Activated naive CD4-positive, alpha-beta T cell treated with anti-CD3 and anti-CD28 coated beads, Interleukin-2, amount 10 ng/mL, durations not matched to agents 7 days and 5 days (primary cell): ENCODE data around the gene LOC101059915.
"Not testable (repeated sequence)": the region's sequence is repeated elsewhere in the genome, so short reads cannot be mapped to it uniquely, and the experiment has no call there.

Experiments used
- CTCF ChIA-PET: fragments of 350-600 bp; sonication (Branson Sonifier 250); formaldehyde crosslinking; loops from one replicate; lab custom pipeline; 2021; ENCODE audit warnings: antibody characterized with exemption; lab: Charles Lee
- DNase-seq: peaks from one replicate; pipeline ENCODE4 v3.0.0-alpha.2; 2020
- H3K27ac Mint-ChIP-seq: one replicate; pipeline ENCODE4 v1.8.0; 2021; ENCODE audit warnings: mild to moderate bottlenecking, moderate library complexity, mixed read lengths
- H3K27me3 Mint-ChIP-seq: one replicate; pipeline ENCODE4 v1.8.0; 2021; ENCODE audit warnings: mild to moderate bottlenecking, mixed read lengths
- H3K36me3 Mint-ChIP-seq: one replicate; pipeline ENCODE4 v1.8.0; 2021; ENCODE audit warnings: mixed read lengths
- H3K4me1 Mint-ChIP-seq: one replicate; pipeline ENCODE4 v1.8.0; 2021; ENCODE audit warnings: mixed read lengths
- H3K4me3 Mint-ChIP-seq: one replicate; pipeline ENCODE4 v1.8.0; 2021; ENCODE audit warnings: mild to moderate bottlenecking, moderate library complexity, mixed read lengths
- H3K9me3 Mint-ChIP-seq: one replicate; pipeline ENCODE4 v1.8.0; 2021; ENCODE audit warnings: mixed read lengths

The LOC101059915 gene

DNA sequence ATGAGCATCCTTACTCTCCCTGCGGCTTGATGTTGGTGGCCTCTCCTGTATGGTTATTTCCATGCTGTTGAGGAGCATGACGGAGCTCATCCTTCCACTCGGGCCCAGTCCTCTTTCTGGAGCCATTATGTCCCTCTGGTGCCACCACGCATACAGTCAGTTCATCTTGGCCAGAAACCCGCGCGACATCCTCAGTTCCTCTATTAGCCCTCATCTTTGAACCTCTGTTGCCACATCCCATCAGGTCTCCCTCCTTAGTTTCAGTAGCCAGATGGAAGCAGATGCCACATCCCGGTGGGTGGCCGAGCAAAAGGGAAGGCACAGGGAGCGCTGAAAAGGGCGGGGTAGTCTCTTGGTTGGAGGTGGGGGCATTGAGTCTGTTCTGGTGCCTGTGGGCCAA, 4.6 kb downstream of the LOC101059915 start:
- Mint-ChIP-seq H3K27ac (no peak overlapping the region), H3K27me3 (peaks cover 49% of the 10 kb centered on the region), H3K36me3 (no peaks in the 10 kb centered on the region), H3K4me3 (no peak overlapping the region), H3K9me3 (no peaks in the 10 kb centered on the region), H3K4me1 (peaks cover 20% of the 10 kb centered on the region)
- CTCF ChIA-PET: no interaction called here
- no peak for DNase-seq

- H3K4me1 Mint-ChIP-seq: peaks cover 14% of the 10 kb centered on the region
Observed at GRCh38 chrX:71675636-71676035, 8.3 kb downstream of the LOC101059915 start.

GRCh38 chrX:71676068-71676795, 8.9 kb downstream of the LOC101059915 start:
- H3K4me3 Mint-ChIP-seq, H3K9me3 Mint-ChIP-seq, DNase-seq, H3K27ac Mint-ChIP-seq, H3K36me3 Mint-ChIP-seq, H3K4me1 Mint-ChIP-seq, CTCF ChIA-PET: not testable (repeated sequence)
- peaks cover 38% of the 10 kb centered on the region for H3K27me3 Mint-ChIP-seq

More at GRCh38 chrX:71675636-71676035, 8.3 kb downstream of the LOC101059915 start:
- H3K4me3 Mint-ChIP-seq, DNase-seq, H3K27ac Mint-ChIP-seq, H3K36me3 Mint-ChIP-seq, CTCF ChIA-PET, H3K9me3 Mint-ChIP-seq: not testable (repeated sequence)
- H3K27me3 Mint-ChIP-seq: peaks cover 41% of the 10 kb centered on the region

DNA sequence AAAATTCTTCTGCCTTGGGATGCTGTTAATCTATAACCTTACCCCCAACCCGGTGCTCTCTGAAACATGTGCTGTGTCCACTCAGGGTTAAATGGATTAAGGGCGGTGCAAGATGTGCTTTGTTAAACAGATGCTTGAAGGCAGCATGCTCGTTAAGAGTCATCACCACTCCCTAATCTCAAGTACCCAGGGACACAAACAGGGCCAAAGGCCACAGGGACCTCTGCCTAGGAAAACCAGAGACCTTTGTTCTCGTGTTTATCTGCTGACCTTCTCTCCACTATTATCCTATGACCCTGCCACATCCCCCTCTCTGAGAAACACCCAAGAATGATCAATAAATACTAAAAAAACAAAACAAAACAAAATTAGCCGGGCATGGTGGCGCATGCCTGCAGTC, 9.8 kb downstream of the LOC101059915 start:
- H3K36me3 Mint-ChIP-seq, DNase-seq, H3K4me1 Mint-ChIP-seq, H3K4me3 Mint-ChIP-seq, H3K27ac Mint-ChIP-seq, H3K9me3 Mint-ChIP-seq, CTCF ChIA-PET: not testable (repeated sequence)
- H3K27me3 Mint-ChIP-seq: peaks cover 28% of the 10 kb centered on the region

DNA sequence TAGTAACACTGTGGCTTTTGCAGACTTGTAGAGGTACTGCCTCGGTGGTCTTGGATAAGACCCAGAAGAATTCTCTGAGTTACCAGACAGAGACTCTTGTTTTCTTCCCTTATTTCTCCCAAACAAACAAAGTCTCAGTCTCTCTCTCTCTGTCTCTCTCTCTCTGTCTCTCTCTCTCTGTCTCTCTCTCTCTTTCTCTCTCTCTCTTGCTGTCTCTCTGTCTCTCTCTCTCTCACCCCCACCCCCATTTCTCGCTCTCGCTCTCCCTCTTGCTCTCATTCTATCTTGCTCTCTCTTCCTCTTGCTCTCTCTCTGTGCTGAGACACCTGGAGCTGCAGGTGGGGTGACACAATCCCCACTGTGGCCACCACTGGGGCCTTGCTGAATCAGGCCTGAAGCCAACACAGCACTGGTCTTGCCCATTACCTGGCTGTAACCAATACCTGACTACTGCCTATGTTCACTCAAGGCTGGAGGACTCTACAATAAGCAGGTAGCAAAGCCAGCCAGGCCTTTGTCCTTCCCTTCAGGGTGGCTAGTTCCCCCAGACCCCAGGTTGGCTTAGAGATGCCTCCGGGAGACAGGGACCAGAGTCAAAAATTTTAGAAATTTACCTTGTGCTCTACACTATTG, 12.3 kb downstream of the LOC101059915 start:
- Mint-ChIP-seq H3K4me3 (no peak overlapping the region), H3K27me3 (peaks cover 18% of the 10 kb centered on the region), H3K27ac (no peak overlapping the region), H3K4me1 (no peaks in the 10 kb centered on the region), H3K9me3 (no peaks in the 10 kb centered on the region), H3K36me3 (no peaks in the 10 kb centered on the region)
- CTCF ChIA-PET: interaction anchor here (1.5 kb wide), 1 partner anchor 10 kb away, joined by 4 read pairs; no protein-coding TSS in a partner anchor
- DNase-seq: no peak

DNA sequence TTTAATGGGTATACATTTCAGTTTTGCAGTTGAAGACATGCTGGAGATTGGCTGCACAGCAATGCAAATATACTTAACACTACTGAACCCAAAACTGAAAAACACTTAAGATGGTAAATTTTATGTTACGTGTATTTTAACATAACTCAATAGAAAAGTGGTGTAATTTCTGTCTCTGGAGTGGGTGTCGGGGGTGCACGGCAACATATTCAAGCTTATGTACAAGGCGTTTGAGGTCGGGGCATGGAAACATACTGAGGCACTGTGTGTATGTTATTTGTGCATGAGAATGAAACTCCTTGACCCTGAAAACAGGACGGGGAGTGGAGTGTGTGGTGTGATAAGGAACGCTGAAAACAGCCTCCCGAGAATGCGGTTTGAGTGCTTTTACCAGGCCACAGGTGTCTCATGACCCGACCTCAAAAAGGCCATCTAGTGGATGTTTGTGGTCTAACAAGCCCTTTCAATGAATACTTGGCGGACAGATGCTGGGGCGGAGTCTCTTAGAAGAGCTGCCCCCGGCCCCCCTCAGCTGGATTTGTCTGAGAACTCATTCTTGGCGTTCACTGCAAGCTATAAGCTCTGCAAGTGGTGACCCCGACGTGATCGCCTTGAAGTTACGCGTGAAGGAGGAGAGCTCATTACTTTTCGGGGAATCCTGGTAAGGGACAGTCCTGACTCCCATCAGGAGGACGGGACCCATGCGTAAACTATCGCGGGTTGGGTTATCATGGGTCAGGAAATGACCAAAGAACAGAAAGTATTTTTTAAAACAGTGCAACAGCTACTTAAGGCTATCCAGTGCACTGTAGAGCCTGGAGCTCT, 29.5 kb downstream of the LOC101059915 start:
- H3K4me3 Mint-ChIP-seq, CTCF ChIA-PET, H3K4me1 Mint-ChIP-seq, H3K36me3 Mint-ChIP-seq, DNase-seq, H3K27ac Mint-ChIP-seq, H3K9me3 Mint-ChIP-seq, H3K27me3 Mint-ChIP-seq: not testable (repeated sequence)

- H3K9me3 Mint-ChIP-seq, CTCF ChIA-PET, H3K36me3 Mint-ChIP-seq, H3K4me3 Mint-ChIP-seq, DNase-seq, H3K27me3 Mint-ChIP-seq, H3K4me1 Mint-ChIP-seq, H3K27ac Mint-ChIP-seq: not testable (repeated sequence)
Observed at GRCh38 chrX:71697466-71698298, 30.3 kb downstream of the LOC101059915 start.

DNA sequence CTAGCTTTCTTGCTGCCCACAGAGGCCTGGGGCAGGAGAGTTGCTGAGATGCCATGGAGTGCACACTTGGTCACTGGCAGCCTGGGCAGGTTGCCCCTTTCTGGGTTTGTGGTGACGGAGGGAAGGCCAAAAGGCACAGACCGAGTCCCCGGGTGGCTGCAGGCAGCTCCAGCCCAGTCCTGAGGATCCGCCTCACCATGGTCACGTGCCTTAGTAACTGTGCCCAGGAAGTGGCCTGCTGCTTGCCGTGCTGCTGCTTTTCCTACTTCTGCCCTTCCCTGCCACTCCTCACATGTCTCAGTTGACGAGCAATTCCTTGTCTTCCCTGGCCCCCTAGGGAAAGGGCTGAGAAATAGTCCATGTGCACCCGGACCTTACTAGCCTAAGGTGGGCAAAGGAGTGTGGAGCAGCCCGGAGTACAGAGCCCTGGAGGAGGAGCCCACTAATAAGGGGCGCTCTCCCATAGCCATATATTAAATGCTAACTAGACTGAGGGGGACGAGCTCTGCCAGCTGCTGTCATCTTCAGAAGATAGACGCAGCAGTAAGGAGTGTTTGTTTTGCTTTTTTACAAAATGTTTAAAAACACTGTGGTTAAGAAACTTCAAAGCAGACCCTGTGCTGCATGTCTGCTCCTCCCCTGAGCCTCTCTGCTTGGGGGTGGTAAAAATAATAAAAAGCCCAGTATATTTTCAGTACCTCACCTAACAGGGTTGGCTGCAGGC, 31.1 kb downstream of the LOC101059915 start:
- H3K27me3 Mint-ChIP-seq, DNase-seq, CTCF ChIA-PET, H3K4me1 Mint-ChIP-seq, H3K27ac Mint-ChIP-seq, H3K9me3 Mint-ChIP-seq, H3K4me3 Mint-ChIP-seq, H3K36me3 Mint-ChIP-seq: not testable (repeated sequence)

DNA sequence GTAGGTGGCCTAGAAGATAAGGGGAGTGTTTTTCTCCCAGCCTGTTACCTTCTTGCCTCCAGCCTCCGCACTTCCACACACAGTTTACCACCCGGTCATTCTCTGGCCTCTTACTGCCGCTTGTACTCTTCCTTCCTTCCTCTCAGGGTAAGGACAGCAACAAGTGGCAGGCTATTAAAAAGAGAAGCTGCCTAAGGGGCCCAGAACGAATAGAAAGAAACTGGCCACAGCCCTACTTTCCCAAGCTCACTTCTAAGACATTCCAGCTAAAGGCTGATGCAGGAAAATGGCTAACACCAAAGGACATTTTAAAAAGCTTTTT, 31.6 kb downstream of the LOC101059915 start:
- H3K27me3 Mint-ChIP-seq, H3K4me1 Mint-ChIP-seq, CTCF ChIA-PET, H3K27ac Mint-ChIP-seq, H3K9me3 Mint-ChIP-seq, H3K36me3 Mint-ChIP-seq, H3K4me3 Mint-ChIP-seq, DNase-seq: not testable (repeated sequence)

DNA sequence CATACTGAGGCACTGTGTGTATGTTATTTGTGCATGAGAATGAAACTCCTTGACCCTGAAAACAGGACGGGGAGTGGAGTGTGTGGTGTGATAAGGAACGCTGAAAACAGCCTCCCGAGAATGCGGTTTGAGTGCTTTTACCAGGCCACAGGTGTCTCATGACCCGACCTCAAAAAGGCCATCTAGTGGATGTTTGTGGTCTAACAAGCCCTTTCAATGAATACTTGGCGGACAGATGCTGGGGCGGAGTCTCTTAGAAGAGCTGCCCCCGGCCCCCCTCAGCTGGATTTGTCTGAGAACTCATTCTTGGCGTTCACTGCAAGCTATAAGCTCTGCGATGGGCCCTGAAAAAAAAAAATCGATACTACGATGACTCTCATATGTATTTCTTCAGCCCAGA, 35.5 kb downstream of the LOC101059915 start:
- CTCF ChIA-PET: not testable (repeated sequence)

GRCh38 chrX:71714064-71714463, 46.7 kb downstream of the LOC101059915 start:
- H3K27me3 Mint-ChIP-seq, H3K4me1 Mint-ChIP-seq, H3K4me3 Mint-ChIP-seq, H3K36me3 Mint-ChIP-seq, H3K9me3 Mint-ChIP-seq, DNase-seq, H3K27ac Mint-ChIP-seq, CTCF ChIA-PET: not testable (repeated sequence)

More for the DNA sequence above, 35.5 kb downstream of the LOC101059915 start:
- not testable (repeated sequence) for H3K9me3 Mint-ChIP-seq, H3K27me3 Mint-ChIP-seq, H3K27ac Mint-ChIP-seq, H3K4me3 Mint-ChIP-seq, H3K36me3 Mint-ChIP-seq, H3K4me1 Mint-ChIP-seq, DNase-seq

DNA sequence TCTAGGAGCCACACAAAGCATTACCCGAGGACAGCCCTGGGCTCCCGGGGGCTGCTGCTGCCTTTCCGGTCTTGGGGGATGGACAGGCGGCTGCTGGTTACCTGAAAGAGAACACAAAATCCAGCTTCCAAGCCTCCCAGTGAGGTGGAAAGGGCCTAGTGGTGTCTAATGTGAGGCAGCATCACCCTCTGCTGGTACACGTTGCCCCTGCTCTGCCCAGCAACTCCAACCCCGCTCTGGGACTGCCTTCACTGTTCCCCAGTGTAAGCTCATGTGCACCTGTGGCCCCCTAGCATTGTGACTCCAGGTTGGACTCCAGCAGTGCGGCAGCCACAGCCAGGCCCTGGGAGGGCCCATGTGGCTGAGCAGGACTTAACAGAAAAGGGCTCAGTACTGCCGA, 48.2 kb downstream of the LOC101059915 start:
- H3K36me3 Mint-ChIP-seq, H3K9me3 Mint-ChIP-seq, H3K27me3 Mint-ChIP-seq, CTCF ChIA-PET, H3K4me1 Mint-ChIP-seq, H3K4me3 Mint-ChIP-seq, H3K27ac Mint-ChIP-seq, DNase-seq: not testable (repeated sequence)

DNA sequence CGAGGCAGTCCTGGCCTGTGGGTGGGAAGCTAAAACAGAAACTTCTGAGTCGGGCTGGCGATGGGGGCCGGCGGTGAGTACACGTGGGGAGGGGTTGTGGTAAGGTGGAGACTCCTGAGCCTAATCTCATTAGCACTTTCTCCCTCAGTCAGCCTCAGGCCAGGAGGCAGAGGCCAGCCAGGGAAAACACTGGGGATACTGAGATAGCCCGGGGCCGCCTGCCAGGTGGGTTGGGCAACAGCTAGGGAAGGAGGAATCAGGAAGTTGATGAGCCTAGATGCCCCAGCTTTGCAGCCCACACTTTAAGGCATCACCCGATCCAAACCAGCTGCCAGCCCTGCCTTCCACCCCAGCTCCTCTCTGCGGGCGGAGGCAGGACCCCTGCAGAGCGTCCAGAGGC, 49.0 kb downstream of the LOC101059915 start:
- H3K36me3 Mint-ChIP-seq, H3K27me3 Mint-ChIP-seq, H3K9me3 Mint-ChIP-seq, H3K4me1 Mint-ChIP-seq, DNase-seq, H3K27ac Mint-ChIP-seq, H3K4me3 Mint-ChIP-seq, CTCF ChIA-PET: not testable (repeated sequence)

- H3K9me3 Mint-ChIP-seq, CTCF ChIA-PET, H3K27me3 Mint-ChIP-seq, H3K4me1 Mint-ChIP-seq, H3K4me3 Mint-ChIP-seq, DNase-seq, H3K36me3 Mint-ChIP-seq, H3K27ac Mint-ChIP-seq: not testable (repeated sequence)
Observed at GRCh38 chrX:71718185-71718584, 50.8 kb downstream of the LOC101059915 start, which contains the start of gene CXorf49. Gene CXorf49 (minus strand): TSS chrX:71718285. CDS start chrX:71718151, 134 bp downstream.
